Occipital lobe (tissue), 3 donors: ENCODE results near the gene ZDHHC12. TPM values are rescaled to one million over a fixed set of nuclear protein-coding genes. Genes with fewer than 3 reads are reported as not detected.
A peak's percentile ranks its signal among the peaks of the same experiment; 100 is the strongest.

ENCODE experiments used
- DNase-seq: peaks from one replicate; lab custom pipeline; 2025; lab: John Stamatoyannopoulos, UW
- small RNA-seq: library from RNA; depleted of rRNA; stranded (forward); fragments of <200 nt; gene quantifications from one replicate; pipeline ENCODE3, GENCODE V24; 2014
- total RNA-seq: library from RNA; depleted of rRNA; stranded (reverse); fragments of >200 nt; gene quantifications from one replicate; pipeline ENCODE4 v1.2.3, GENCODE V29; 2014

The ZDHHC12 gene
- total RNA-seq, 1 donor from 2014 or later = 0.94 TPM

- peak; percentile 92 for DNase-seq
Measured at GRCh38 chr9:128688501-128689292, 35.2 kb downstream of the ZDHHC12 start, which contains the start of gene SET. TSS of gene SET (plus strand) at chr9:128689222. CDS start at chr9:128689583, 361 bp downstream.

GRCh38 chr9:128687453-128687852 lies 36.5 kb downstream of the ZDHHC12 start:
- no peak for DNase-seq

DNA sequence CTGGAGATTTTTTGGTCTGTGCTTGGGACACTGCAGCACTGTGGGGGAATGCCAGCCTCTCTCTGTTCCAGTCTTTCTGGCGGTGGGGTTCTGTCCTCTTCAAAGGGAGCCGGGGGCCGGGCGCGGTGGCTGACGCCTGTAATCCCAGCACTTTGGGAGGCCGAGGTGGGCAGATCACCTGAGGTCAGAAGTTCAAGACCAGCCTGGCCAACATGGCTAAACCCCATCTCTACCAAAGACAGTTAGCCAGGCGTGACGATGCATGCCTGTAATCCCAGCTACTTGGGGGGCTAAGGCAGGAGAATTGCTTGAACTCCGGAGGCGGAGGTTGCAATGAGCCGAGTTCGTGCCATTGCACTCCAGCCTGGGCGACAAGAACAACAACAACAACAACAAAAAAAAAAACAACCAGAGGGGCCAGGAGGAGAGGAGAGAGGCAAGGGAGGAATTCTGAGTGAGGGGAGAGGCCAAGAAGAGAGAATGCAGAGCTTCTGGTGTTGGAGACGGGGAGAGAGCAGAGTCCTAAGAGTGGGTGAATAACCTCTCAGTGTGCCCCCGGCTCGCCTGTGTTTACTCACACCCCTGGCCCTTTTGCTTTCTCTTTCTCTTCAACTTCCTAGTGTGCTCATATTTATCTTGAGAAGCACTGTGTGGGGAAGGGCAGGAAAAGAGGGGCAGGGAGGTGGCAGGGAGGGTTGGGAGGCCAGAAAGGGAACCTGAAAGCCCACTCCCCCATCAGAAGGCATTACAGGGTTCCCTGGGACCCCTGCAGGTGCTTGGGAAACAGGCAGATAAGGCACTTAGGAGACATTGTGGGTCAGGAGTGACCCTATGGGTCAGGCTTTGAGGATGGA lies 38.1 kb downstream of the ZDHHC12 start:
- DNase-seq = no peak

GRCh38 chr9:128684325-128685199 lies 39.4 kb downstream of the ZDHHC12 start:
- DNase-seq = no peak

- DNase-seq = no peak
Measured at GRCh38 chr9:128684065-128684324, 39.9 kb downstream of the ZDHHC12 start.

GRCh38 chr9:128683340-128684064 lies 40.4 kb downstream of the ZDHHC12 start:
- DNase-seq = no peak

- DNase-seq = no peak
Measured at GRCh38 chr9:128677794-128678193, 46.1 kb downstream of the ZDHHC12 start.

- DNase-seq = no peak
Measured at GRCh38 chr9:128675382-128675781, 48.5 kb downstream of the ZDHHC12 start.

Small RNA genes within 50 kb of the gene (small RNA-seq; reads per million reads assigned to genes)
- not detected for gene RF00017
- not detected for gene RN7SL560P

Other genes starting within 250 kb of the ZDHHC12 start
- gene GLE1, start 219.4 kb downstream of the ZDHHC12 start, total RNA-seq = 18.9 TPM
- gene SPTAN1, start 171.5 kb downstream of the ZDHHC12 start, total RNA-seq = 914 TPM
- gene DYNC2I2, start 67.3 kb downstream of the ZDHHC12 start, total RNA-seq = 32.0 TPM
- gene SET, start 34.9 kb downstream of the ZDHHC12 start, total RNA-seq = 849 TPM
- gene PKN3, start 21.6 kb downstream of the ZDHHC12 start, total RNA-seq = 0.31 TPM
- gene ZER1, start 47.8 kb upstream of the ZDHHC12 start, total RNA-seq = 26.8 TPM
- gene TBC1D13, start 63.1 kb upstream of the ZDHHC12 start, total RNA-seq = 7.5 TPM
- gene ENDOG, start 94.4 kb upstream of the ZDHHC12 start, total RNA-seq = 21.1 TPM
- 14.2 TPM for gene SPOUT1, start 105.7 kb upstream of the ZDHHC12 start, total RNA-seq
- 9.0 TPM for gene KYAT1, start 157.8 kb upstream of the ZDHHC12 start, total RNA-seq
- gene LRRC8A, start 158.0 kb upstream of the ZDHHC12 start, total RNA-seq = 20.4 TPM
- 1.1 TPM for gene PHYHD1, start 196.9 kb upstream of the ZDHHC12 start, total RNA-seq
- 14.7 TPM for gene DOLK, start 223.5 kb upstream of the ZDHHC12 start, total RNA-seq
- gene NUP188, start 223.6 kb upstream of the ZDHHC12 start, total RNA-seq = 17.8 TPM